SIG-M5 (cell line): ENCODE data around the gene RNF166.

Source experiments
- DNase-seq: peaks from one replicate; lab custom pipeline; 2025; lab: John Stamatoyannopoulos, UW

Gene RNF166

GRCh38 chr16:88739139-88739976 is 33.1 kb upstream of the RNF166 start:
- no peak for DNase-seq

DNA sequence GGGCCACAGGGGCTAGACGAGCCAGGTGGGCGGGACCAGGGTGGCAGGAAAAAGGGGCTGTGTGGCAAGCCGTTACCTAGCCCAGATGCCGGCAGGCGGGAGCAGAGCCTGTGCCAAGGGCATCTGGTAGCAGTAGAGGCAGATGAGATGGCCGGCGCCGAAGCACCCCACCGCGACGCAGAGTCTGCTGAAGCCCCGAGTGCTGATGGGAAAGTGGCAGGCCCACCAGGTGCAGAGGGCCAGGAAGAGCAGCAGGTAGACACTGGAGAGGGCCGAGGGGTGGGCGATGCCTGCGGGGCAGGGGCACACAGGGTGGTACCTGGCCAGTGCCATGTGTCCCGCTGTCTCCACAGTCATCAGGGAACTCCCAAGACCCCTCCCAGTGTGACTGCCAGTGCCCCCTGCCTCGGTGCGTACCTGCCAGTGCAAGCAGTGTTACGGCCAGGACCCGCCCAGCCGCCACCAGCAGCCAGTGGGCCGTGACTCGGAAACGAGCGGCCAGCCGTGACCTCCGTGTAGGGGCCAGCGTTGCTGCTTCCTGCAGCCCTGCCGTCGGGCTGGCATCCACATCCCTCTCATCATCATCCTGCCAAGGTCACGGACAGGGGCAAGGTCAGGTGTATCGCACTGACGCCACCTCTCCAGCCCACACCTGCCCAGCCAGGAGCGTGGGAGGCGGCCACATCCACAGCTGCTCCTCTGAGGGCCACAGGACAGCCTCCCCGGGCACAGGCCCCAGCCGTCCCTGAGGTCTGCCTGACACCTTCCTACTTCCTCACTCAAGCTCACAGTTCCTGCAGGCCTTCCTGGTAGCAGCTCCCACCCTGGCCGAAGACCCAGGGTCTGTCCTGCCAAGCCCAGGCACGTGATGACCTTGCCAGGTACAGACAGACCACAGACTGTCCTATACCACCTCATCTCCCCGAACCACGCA is 32.2 kb upstream of the RNF166 start:
- no peak for DNase-seq

- DNase-seq: no peak
These were observed 31.3 kb upstream of the RNF166 start for GRCh38 chr16:88737298-88738150.

- no peak for DNase-seq
These were observed 30.3 kb upstream of the RNF166 start for GRCh38 chr16:88736496-88736895.

- no peak for DNase-seq
These were observed 29.9 kb upstream of the RNF166 start for GRCh38 chr16:88736088-88736487.

- no peak for DNase-seq
These were observed 29.4 kb upstream of the RNF166 start for GRCh38 chr16:88735616-88736015.

GRCh38 chr16:88735121-88735520 is 28.9 kb upstream of the RNF166 start:
- no peak for DNase-seq

DNA sequence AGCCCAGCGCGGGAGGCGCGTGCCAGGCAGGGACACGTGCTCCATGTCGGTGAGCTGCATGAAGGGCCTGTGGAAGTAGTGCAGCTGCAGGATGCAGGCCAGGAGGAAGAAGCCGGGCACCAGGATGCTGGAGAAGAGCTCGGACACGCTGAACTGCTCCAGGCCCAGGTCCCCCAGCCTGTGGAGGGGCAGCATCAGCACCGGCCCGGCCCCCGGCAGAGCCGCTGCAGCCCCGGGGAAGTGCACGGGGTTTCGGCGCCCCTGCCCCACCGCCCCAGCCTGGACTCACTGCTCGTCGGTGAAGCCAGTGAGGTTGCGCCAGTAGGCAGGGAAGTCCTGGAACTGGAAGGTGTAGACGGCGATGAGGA is 28.1 kb upstream of the RNF166 start:
- no peak for DNase-seq

DNA sequence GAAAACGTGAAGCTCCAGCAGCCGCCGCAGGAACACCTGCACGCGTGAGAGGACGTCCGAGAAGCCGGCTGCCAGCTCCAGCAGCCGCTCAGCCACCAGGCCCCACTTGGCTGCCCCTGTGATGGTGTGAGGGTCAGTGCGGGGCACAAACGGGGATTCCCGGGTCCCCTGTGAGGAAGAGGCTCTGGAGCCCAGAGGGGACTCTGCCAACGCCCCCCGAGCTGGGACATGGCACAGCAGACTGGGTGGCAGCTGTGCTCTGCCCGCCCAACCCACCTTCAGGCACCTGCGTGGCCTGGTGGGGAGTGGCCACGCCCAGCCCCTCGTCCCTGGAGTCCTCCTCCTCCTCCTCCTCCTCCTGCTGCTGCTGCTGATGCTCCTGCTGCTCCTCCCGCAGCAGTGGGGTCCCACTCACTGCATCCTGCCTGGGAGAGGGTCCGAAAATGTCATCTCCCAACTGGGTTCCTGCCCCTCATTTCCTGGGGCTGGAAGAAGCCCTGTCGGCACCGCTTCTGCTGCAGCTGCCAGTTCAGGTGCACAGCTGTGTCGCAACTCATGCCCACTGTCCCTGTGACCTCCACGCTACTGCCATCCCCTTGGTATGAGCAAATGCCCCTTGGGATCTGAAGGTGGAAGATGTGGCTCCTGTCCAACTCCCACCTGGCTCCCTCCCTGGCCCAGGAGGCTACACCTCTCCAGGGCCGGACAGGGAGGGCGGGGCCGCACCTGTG is 27.6 kb upstream of the RNF166 start:
- DNase-seq: no peak

GRCh38 chr16:88732961-88733294 is 26.7 kb upstream of the RNF166 start:
- no peak for DNase-seq

DNA sequence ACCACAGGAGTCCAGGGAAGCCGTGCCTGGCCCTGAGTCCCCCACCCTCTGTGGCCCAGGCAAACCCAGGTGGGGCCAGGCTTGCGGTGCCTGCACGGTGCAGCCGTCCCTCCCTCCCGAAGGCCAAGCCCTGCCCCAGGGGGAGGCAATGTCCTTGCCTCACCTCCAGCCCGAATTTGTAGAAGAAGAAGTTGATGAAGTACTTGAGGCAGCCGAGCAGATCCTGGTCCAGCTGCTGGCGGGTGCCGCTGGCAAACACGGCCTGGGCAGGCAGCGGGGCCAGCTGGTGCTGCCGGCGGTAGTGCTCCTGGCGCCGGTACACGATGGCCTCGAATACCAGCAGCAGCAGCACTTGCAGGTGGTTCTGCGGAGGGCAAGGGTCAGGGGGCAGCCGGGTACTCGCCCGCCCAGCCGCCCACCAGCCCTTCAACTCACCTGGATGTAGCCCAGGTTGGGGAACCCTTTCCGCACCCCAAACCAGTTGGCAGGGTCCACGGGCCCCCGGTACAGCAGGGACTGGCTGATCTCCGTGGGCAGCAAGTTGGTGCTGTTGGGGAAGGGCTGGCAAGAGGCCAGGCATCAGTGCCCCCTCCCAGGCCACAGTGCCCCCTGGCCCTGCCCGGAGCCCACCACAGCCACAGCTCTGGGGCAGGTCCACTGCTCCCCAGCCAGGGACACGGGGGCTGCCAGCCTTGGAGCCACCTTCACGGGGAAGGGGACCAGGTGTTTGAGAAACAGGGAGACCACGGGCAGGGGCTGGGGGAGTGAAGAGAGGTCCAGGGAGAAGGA is 26.2 kb upstream of the RNF166 start:
- no peak for DNase-seq

DNA sequence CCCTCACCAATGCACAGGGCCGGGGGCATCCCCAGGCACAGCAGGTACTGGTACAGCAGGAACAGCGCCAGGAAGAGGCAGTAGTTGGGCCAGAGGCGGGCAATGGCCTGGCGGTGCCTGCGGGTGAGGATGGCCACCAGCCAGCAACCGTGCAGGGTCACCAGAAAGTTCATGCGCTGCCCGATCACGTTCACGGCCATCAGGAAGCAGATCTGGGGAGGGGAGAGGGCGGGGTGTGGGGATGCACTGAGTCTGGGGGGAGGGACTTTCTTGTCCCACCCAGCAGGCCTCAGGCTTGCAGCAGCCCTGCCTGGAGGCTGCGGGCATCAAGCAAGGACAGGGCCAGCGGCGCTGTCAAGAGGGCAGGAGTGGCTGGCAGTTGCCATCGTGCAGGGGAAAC is 25.5 kb upstream of the RNF166 start:
- DNase-seq: no peak

DNA sequence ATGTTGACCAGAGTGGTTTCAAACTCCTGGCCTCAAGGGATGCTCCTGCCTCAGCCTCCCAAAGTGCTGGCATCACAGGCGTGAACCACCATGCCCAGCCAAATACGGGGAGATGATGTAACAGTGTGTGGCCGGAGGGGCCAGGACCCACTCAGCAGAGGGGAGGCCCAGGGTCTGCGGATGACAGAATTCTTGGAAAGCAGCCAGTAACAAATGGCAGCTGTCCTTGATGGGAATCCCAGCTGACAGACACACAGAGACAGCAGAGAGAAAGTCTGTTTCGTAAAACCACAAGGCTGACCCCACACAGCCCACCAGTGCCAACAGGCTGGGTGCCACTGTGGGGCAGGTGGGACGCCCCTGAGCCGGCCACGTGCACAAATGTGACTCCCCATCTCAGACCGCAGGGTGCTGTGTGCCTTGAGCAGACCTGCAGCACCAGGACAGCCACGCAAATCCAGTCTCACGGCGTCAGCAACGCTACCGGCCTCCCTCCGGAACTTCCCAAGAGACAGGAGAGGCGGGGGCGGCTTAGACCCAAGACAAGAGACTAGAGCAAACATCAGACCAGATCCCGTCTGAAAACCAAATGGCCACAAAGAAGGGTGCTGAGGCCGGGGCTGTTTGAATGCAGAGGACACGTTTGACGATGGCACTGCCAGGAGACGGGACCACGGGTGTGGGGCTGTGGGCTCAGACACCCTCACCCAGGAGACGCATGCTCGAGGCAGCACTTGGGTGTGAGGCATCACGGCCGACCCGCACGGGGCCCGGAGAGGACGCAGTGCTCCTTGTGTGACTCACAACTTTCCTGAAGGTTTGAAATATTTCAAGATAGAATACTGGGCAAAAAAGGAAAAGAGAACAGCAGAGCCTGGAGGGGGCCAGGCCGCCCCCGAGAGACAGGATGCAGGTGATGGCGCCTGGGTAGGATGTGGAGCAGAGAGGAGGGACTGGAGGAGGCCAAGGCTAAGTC is 24.7 kb upstream of the RNF166 start:
- DNase-seq: no peak

DNA sequence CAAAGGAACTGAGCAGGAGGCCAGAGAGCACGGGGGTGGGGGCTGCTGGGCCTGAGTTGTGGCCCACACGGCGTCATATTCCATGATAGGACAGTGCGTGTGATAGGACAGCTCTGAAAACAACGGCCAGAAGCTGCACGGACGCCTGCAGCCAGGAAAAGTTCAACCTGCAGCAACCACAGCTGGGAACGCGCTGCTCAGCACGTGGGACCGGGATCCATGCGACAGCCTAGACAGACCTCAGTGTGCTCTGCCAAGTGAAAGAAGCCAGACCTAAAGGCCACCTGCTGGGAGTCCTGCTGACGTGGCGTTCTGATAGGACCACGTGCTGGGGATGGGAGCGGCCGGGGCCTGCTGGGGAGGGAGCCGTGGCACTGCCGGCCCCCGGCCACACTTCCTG is 21.7 kb upstream of the RNF166 start:
- DNase-seq: no peak

- DNase-seq: no peak
These were observed 20.8 kb upstream of the RNF166 start for GRCh38 chr16:88726981-88727380.

- no peak for DNase-seq
These were observed 20.2 kb upstream of the RNF166 start for GRCh38 chr16:88726408-88726749.

DNA sequence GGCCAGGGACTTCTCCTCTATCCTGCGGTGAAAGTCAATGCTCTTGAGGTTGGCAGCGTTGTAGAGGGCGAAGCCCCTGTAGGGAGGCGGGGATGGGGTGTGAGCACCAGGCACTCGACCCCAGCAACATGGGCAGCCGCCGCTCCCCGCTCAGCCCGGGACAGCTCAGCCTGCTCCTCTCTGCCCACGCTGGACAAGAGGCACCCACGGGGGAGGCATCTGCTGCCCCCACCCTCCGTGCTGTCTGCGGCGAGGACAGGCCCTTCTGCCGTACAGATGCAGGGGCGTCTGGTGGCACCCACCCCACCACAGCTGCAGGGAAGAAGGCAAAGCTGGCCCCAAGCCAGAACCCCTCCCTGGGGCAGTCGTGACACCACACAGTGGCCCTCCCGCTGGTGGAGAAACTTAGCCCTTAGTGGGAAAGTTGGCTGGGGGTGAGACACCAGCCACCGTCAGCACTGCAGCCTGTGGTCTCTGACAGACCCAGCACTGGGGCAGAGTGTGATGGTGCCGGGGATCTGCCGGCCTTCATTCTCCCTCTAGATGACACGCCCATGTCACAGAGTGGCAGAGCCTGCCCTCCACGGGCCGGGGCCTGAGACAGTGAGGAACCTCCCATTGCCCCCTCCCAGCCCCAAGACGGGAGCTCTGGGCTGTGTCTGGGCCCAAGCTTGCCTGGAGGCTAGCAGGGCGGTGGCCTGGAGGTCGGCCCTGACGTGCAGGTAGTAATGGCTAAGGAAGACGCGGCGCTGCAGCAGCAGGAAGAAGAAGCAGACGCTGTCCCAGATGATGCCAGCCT is 19.6 kb upstream of the RNF166 start:
- no peak for DNase-seq

- DNase-seq: no peak
These were observed 18.8 kb upstream of the RNF166 start for GRCh38 chr16:88724855-88725555.
